Stimulated activated naive CD4-positive, alpha-beta T cell (primary cell): ENCODE data around the gene SEMA3C.

Source experiments
- DNase-seq, 6 experiments: peaks; one replicate each; lab custom pipeline; 2025; lab: John Stamatoyannopoulos, UW

SEMA3C gene

GRCh38 chr7:80918909-80919721 lies at the start of gene SEMA3C:
TSS of gene SEMA3C (minus strand) at chr7:80919051. CDS start at chr7:80916781, 2,270 bp downstream.
- no peak for DNase-seq

- no peak for DNase-seq
Observed at GRCh38 chr7:80968606-80969005, 49.8 kb upstream of the SEMA3C start.

- no peak for DNase-seq
Observed at GRCh38 chr7:80967917-80968297, 49.1 kb upstream of the SEMA3C start.

GRCh38 chr7:80967071-80967916 lies 48.4 kb upstream of the SEMA3C start:
- DNase-seq = no peak

GRCh38 chr7:80960244-80960795 lies 41.5 kb upstream of the SEMA3C start:
- DNase-seq = no peak

GRCh38 chr7:80957226-80957777 lies 38.5 kb upstream of the SEMA3C start:
- DNase-seq = no peak

GRCh38 chr7:80954191-80954590 lies 35.3 kb upstream of the SEMA3C start:
- DNase-seq = no peak

- no peak for DNase-seq
Observed at GRCh38 chr7:80950550-80950967, 31.7 kb upstream of the SEMA3C start.

- DNase-seq = no peak
Observed at GRCh38 chr7:80949449-80949848, 30.6 kb upstream of the SEMA3C start.

GRCh38 chr7:80946858-80947257 lies 28.0 kb upstream of the SEMA3C start:
- no peak for DNase-seq

- DNase-seq = no peak
Observed at GRCh38 chr7:80945976-80946375, 27.1 kb upstream of the SEMA3C start.

- DNase-seq = no peak
Observed at GRCh38 chr7:80943342-80943741, 24.5 kb upstream of the SEMA3C start.

- no peak for DNase-seq
Observed at GRCh38 chr7:80942261-80943041, 23.6 kb upstream of the SEMA3C start.

GRCh38 chr7:80941208-80941758 lies 22.4 kb upstream of the SEMA3C start:
- no peak for DNase-seq

- no peak for DNase-seq
Observed at GRCh38 chr7:80940539-80941207, 21.8 kb upstream of the SEMA3C start.

GRCh38 chr7:80937336-80937735 lies 18.5 kb upstream of the SEMA3C start:
- DNase-seq = no peak

- DNase-seq = no peak
Observed at GRCh38 chr7:80935991-80936780, 17.3 kb upstream of the SEMA3C start.

GRCh38 chr7:80934321-80934720 lies 15.5 kb upstream of the SEMA3C start:
- no peak for DNase-seq

GRCh38 chr7:80932536-80932935 lies 13.7 kb upstream of the SEMA3C start:
- DNase-seq = no peak

- DNase-seq = no peak
Observed at GRCh38 chr7:80929619-80930018, 10.8 kb upstream of the SEMA3C start.
